NCI-H1694 treated with DMSO at 0.1 percent for 48 hours (cell line): ENCODE measurements around the gene ANKS6.

Experiments used
- DNase-seq: peaks from one replicate; lab custom pipeline; 2025; lab: John Stamatoyannopoulos, UW

The ANKS6 gene

GRCh38 chr9:98771209-98771874 is 25.0 kb downstream of the ANKS6 start:
- no peak for DNase-seq

GRCh38 chr9:98770717-98771116 is 25.6 kb downstream of the ANKS6 start:
- DNase-seq: no peak

- DNase-seq: no peak
These were observed 28.0 kb downstream of the ANKS6 start for GRCh38 chr9:98768344-98768743.

- DNase-seq: no peak
These were observed 28.4 kb downstream of the ANKS6 start for GRCh38 chr9:98767915-98768314.

- DNase-seq: no peak
These were observed 29.2 kb downstream of the ANKS6 start for GRCh38 chr9:98767196-98767595.

- no peak for DNase-seq
These were observed 29.8 kb downstream of the ANKS6 start for GRCh38 chr9:98766586-98766985.

GRCh38 chr9:98765256-98765655 is 31.1 kb downstream of the ANKS6 start:
- DNase-seq: peak; percentile 53

GRCh38 chr9:98763986-98764745 is 32.2 kb downstream of the ANKS6 start:
- DNase-seq: no peak

- DNase-seq: no peak
These were observed 36.1 kb downstream of the ANKS6 start for GRCh38 chr9:98760231-98760630.

- no peak for DNase-seq
These were observed 41.2 kb downstream of the ANKS6 start for GRCh38 chr9:98755006-98755618.

- no peak for DNase-seq
These were observed 45.1 kb downstream of the ANKS6 start for GRCh38 chr9:98751210-98751609.

GRCh38 chr9:98750364-98751060 is 45.8 kb downstream of the ANKS6 start:
- DNase-seq: no peak

- no peak for DNase-seq
These were observed 48.9 kb downstream of the ANKS6 start for GRCh38 chr9:98747476-98747875.

- no peak for DNase-seq
These were observed 50.9 kb downstream of the ANKS6 start for GRCh38 chr9:98745470-98745869.

GRCh38 chr9:98743818-98744611 is 52.3 kb downstream of the ANKS6 start:
- no peak for DNase-seq

- no peak for DNase-seq
These were observed 53.0 kb downstream of the ANKS6 start for GRCh38 chr9:98743329-98743728.

GRCh38 chr9:98742325-98743280 is 53.8 kb downstream of the ANKS6 start:
- no peak for DNase-seq

- no peak for DNase-seq
These were observed 56.0 kb downstream of the ANKS6 start for GRCh38 chr9:98740226-98740881.

- DNase-seq: no peak
These were observed 57.6 kb downstream of the ANKS6 start for GRCh38 chr9:98738741-98739140.

- no peak for DNase-seq
These were observed 60.1 kb downstream of the ANKS6 start for GRCh38 chr9:98736226-98736625.
